Muscle layer of duodenum (tissue), 2 donors: Measurements from ENCODE around the gene RABGAP1.

Experiments used
- H3K27ac ChIP-seq: one replicate; pipeline ENCODE4 v1.7.0; 2013; ENCODE audit warnings: mild to moderate bottlenecking, low read length
- H3K27me3 ChIP-seq: one replicate; pipeline ENCODE4 v1.7.0; 2013; ENCODE audit warnings: low read depth, mild to moderate bottlenecking, control low read depth, low read length
- H3K36me3 ChIP-seq, 2 donors: one replicate each; pipeline ENCODE4 v1.7.0; 2013; ENCODE audit warnings: low read length in 2 of 2, control low read depth in 1 of 2, mild to moderate bottlenecking in 1 of 2; ENCODE audit not compliant: insufficient read depth in 2 of 2, control insufficient read depth in 1 of 2
- H3K4me1 ChIP-seq, 2 donors: one replicate each; pipeline ENCODE4 v1.7.0; 2013; ENCODE audit warnings: low read length in 2 of 2, mild to moderate bottlenecking in 2 of 2, control low read depth in 1 of 2, moderate library complexity in 1 of 2; ENCODE audit not compliant: insufficient read depth in 2 of 2, control insufficient read depth in 1 of 2
- H3K4me3 ChIP-seq, 2 donors: one replicate each; pipeline ENCODE4 v1.7.0; 2013; ENCODE audit warnings: low read length in 2 of 2, low read depth in 1 of 2, mild to moderate bottlenecking in 1 of 2
- H3K9me3 ChIP-seq, 2 donors: one replicate each; pipeline ENCODE4 v1.7.0; 2013; ENCODE audit warnings: low read length in 2 of 2, control low read depth in 1 of 2, mild to moderate bottlenecking in 1 of 2; ENCODE audit not compliant: control insufficient read depth in 1 of 2
- donor health status: healthy.

The RABGAP1 gene

DNA sequence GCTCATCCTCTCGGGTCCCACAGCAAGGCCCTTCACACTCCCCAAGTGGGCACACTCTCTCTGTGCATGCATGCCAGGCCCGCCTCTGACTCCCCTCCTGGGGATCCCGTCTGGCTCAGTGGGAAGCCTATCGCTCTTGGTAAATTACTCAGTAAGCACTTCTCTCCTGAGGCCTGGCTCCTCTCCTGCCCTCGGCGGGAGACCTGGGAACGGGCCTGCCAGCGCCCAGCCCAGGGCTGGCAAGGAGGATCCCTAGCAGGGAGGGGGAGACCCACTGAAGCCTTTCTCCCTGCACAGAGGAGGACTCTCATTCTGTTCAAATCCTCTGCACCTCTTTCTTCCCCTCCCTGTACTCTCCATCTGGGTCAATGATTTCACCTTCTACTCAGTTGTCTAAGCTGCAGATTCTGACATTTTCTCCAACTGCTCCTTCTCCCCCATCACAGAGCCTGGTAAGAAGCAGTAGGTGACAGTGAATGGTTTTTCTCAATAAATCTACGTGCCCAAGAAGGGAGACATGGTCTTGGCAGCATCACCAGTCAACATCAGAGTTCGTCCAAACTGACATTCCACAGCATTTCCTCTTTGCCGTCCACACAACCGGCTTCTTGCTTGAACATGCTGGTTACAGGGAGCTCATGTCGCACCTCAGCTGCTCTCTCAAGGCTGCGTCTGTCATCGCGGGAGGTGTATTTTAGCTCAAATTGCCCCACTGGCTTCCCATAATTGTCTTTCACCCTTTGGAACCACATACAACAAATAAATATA lies 174.5 kb downstream of the RABGAP1 start:
- Histone ChIP-seq H3K36me3 (peaks cover under 1 to 6% of the 10 kb centered on the region in 2 donors), H3K27ac (no peak overlapping the region), H3K27me3 (no peaks in the 10 kb centered on the region), H3K4me1 (peaks cover 0 to 4% of the 10 kb centered on the region in 2 donors), H3K4me3 (no peak overlapping the region), H3K9me3 (no peaks in the 10 kb centered on the region)

GRCh38 chr9:123116036-123116435 lies 175.2 kb downstream of the RABGAP1 start:
- H3K27me3 ChIP-seq, result no peaks in the 10 kb centered on the region
- H3K27ac ChIP-seq, result no peak overlapping the region
- H3K36me3 ChIP-seq, result peaks cover 0 to 6% of the 10 kb centered on the region in 2 donors
- no peak overlapping the region for H3K4me3 ChIP-seq
- H3K9me3 ChIP-seq, result no peaks in the 10 kb centered on the region
- peaks cover 0 to 4% of the 10 kb centered on the region in 2 donors for H3K4me1 ChIP-seq

DNA sequence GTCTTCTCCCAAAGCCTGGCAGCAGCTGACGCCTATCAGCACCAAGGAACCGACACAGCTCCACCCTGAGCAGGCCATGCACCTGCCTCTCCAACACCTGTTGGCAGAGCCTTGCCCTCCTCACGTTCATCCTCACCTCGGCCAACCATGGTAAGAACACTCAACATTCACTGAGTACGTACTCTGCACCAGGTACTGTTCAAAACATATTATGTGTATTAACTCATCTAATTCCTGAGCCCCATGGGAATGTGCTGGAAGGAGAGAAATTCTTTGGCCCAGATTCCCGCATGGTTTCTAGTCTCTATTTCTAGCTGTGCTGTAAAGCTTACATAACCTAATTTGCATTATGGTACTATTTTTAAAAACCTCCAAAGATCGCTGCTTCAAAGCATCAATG lies 178.7 kb downstream of the RABGAP1 start:
- peaks cover 0 to 4% of the 10 kb centered on the region in 2 donors for H3K4me1 ChIP-seq
- no peaks in the 10 kb centered on the region for H3K9me3 ChIP-seq
- H3K27ac ChIP-seq, result no peak overlapping the region
- H3K27me3 ChIP-seq, result no peaks in the 10 kb centered on the region
- H3K36me3 ChIP-seq, result peaks cover 0 to 6% of the 10 kb centered on the region in 2 donors
- no peak overlapping the region for H3K4me3 ChIP-seq

GRCh38 chr9:123120131-123120530 lies 179.3 kb downstream of the RABGAP1 start:
- Histone ChIP-seq H3K27ac (no peak overlapping the region), H3K9me3 (no peaks in the 10 kb centered on the region), H3K27me3 (no peaks in the 10 kb centered on the region), H3K4me3 (no peak overlapping the region), H3K4me1 (peaks cover 0 to 4% of the 10 kb centered on the region in 2 donors), H3K36me3 (peaks cover 0 to 5% of the 10 kb centered on the region in 2 donors)

DNA sequence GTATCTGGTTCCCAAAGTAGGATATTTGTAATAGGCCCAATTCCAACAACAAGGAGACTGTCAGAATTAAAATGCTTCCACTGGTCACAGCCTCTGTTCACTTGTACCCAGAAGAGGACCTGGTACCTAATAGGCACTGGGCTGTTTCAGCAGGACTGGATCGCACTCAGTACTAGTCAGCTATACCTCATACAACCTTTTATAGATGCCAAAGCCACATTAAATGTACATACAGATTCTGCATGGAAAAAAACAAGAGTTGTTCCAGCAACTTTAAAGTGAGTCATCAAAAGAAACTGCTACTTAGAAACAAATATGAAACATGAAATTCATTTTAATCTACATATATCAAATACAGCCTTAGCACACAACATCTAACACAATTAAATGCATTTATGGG lies 180.1 kb downstream of the RABGAP1 start:
- Histone ChIP-seq H3K27ac (no peak overlapping the region), H3K4me3 (no peak overlapping the region)

GRCh38 chr9:123121457-123121856 lies 180.6 kb downstream of the RABGAP1 start:
- Histone ChIP-seq H3K27me3 (no peaks in the 10 kb centered on the region), H3K4me3 (no peak overlapping the region), H3K4me1 (peaks cover 0 to 4% of the 10 kb centered on the region in 2 donors), H3K9me3 (no peaks in the 10 kb centered on the region), H3K27ac (no peak overlapping the region), H3K36me3 (no peaks in the 10 kb centered on the region)

More for the DNA sequence above, 180.1 kb downstream of the RABGAP1 start:
- no peaks in the 10 kb centered on the region for H3K27me3 ChIP-seq
- no peaks in the 10 kb centered on the region for H3K36me3 ChIP-seq
- no peaks in the 10 kb centered on the region for H3K9me3 ChIP-seq
- H3K4me1 ChIP-seq, result peaks cover 0 to 4% of the 10 kb centered on the region in 2 donors

DNA sequence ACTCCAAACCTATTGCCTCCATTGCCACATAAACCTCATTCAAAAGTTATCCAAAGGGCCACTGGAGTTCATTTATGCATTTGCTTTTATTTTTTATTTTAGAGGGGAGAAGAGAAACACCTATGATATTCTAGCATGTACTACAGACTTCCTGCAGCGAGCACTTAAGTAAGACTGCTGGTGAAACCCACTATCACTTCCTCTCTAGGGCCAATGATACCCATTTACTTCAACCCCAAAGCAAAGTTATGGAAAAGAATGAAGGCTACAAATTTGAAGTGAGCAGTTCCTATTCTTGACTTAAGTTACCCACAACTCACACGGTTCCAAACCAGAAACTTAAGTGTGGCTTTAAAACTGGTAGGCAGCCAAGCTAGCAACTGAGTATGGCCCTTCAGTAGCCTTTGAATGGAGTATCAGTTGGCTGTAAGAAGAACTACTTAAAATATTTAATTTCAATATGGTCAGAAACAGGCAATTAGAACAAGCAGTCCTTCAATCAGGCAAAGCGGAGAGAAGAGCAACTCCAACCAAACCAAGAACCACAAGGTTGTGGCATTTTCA lies 186.8 kb downstream of the RABGAP1 start:
- no peak overlapping the region for H3K27ac ChIP-seq
- H3K36me3 ChIP-seq, result peaks cover 4 to 12% of the 10 kb centered on the region in 2 donors
- no peaks in the 10 kb centered on the region for H3K4me1 ChIP-seq
- H3K9me3 ChIP-seq, result no peaks in the 10 kb centered on the region
- H3K27me3 ChIP-seq, result no peaks in the 10 kb centered on the region
- no peak overlapping the region for H3K4me3 ChIP-seq

- H3K4me1 ChIP-seq, result no peaks in the 10 kb centered on the region
- no peak overlapping the region for H3K4me3 ChIP-seq
- H3K36me3 ChIP-seq, result peaks cover 7 to 12% of the 10 kb centered on the region in 2 donors
Measured at GRCh38 chr9:123128591-123128990, 187.8 kb downstream of the RABGAP1 start.

DNA sequence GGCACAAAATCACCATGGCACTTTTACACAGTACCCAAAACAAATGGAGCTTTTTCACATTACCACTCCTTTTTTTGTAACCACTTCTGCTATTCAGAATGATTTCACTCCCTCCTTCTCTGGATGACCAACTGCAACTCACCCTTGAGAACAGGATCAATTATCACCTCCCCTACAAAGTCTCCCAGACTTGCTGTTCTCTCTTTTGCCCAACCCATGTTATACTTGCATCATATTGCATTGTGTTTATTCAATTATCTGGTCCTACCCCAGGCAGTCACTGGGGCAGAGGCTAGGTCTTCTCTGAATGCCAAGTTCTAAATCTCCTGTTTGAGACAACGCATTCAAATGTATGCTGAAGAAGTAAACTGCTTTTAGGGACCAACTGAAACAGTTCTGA lies 188.6 kb downstream of the RABGAP1 start:
- H3K27ac ChIP-seq, result no peak overlapping the region
- no peaks in the 10 kb centered on the region for H3K4me1 ChIP-seq
- H3K36me3 ChIP-seq, result peaks cover 7 to 12% of the 10 kb centered on the region in 2 donors
- H3K27me3 ChIP-seq, result no peaks in the 10 kb centered on the region
- H3K9me3 ChIP-seq, result no peaks in the 10 kb centered on the region
- H3K4me3 ChIP-seq, result no peak overlapping the region

More at GRCh38 chr9:123128591-123128990, 187.8 kb downstream of the RABGAP1 start:
- no peaks in the 10 kb centered on the region for H3K9me3 ChIP-seq
- no peaks in the 10 kb centered on the region for H3K27me3 ChIP-seq
- no peak overlapping the region for H3K27ac ChIP-seq

DNA sequence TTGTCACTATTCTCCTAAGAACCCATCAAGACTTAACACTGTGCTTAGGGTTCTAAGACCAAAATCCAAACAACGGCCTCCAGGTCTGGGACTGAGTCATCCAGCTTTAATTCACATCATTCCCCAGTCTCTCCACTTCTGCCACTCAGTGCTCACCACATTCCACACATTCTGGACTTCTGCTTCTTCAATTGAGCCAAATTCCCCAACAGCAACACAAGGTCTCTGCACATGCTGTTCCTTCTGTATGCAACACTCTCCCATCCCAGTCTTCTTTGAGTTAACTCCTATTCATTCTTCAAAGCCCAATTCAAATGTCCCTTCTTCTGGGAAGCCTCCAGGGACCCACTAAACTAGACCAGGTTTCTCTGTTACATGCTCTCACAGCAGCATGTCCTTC lies 190.4 kb downstream of the RABGAP1 start:
- Histone ChIP-seq H3K4me1 (no peaks in the 10 kb centered on the region), H3K36me3 (peaks cover 7 to 15% of the 10 kb centered on the region in 2 donors), H3K27me3 (no peaks in the 10 kb centered on the region)

GRCh38 chr9:123131993-123132392 lies 191.2 kb downstream of the RABGAP1 start:
- Histone ChIP-seq H3K27me3 (no peaks in the 10 kb centered on the region), H3K4me3 (no peak overlapping the region), H3K36me3 (peaks cover 7 to 15% of the 10 kb centered on the region in 2 donors), H3K27ac (no peak overlapping the region), H3K9me3 (no peaks in the 10 kb centered on the region), H3K4me1 (no peaks in the 10 kb centered on the region)

More for the DNA sequence above, 190.4 kb downstream of the RABGAP1 start:
- no peaks in the 10 kb centered on the region for H3K9me3 ChIP-seq
- H3K4me3 ChIP-seq, result no peak overlapping the region
- no peak overlapping the region for H3K27ac ChIP-seq
